ENCODE data around the gene MACROD2.

The MACROD2 gene

DNA sequence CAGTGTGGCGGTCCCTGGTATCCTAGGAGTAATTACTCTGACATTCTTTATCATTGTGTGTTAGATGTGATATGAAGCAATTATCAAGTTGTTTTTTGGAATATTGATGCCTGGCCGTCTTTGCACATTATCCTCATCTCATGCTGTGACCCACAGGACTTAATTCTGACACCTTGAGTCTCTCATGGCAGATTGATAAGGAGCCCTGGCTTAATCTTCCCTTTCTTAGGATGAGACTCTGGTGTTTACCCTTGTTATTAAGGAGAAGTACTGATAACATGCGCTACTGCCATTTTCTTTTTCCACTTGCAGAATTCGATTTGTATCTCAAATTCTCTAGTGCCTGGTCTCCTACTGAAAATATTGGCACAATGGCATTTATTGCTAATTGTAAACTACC, 1597.8 kb downstream of the MACROD2 start:
- no peak for DNase-seq (ENCODE audit: low spot score)

DNA sequence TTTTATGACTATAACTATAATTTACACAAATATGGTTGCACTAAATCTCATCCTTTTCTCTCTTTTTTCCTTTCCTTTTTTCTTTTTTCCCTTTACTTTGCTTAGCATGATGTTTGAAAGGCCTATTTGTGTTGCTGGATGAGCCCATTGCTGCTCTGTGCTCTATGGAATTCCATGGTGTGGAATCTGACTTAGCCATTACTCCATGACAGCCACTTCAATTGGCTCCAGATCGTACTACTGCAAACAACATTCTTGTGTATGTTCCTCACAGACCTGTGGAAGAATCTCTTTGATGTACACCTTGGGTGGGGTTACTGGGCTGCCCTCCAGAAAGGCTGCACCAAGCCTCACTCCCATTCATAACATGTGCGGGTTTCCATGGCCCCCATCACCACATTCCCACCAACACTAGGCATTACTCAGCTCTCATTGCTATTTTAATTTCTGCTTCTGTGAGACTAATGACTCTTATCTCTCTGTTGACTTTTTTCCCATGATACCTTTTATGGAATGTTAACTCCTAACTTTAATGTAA, 1598.9 kb downstream of the MACROD2 start:
- no peak for DNase-seq (ENCODE audit: low spot score)

DNA sequence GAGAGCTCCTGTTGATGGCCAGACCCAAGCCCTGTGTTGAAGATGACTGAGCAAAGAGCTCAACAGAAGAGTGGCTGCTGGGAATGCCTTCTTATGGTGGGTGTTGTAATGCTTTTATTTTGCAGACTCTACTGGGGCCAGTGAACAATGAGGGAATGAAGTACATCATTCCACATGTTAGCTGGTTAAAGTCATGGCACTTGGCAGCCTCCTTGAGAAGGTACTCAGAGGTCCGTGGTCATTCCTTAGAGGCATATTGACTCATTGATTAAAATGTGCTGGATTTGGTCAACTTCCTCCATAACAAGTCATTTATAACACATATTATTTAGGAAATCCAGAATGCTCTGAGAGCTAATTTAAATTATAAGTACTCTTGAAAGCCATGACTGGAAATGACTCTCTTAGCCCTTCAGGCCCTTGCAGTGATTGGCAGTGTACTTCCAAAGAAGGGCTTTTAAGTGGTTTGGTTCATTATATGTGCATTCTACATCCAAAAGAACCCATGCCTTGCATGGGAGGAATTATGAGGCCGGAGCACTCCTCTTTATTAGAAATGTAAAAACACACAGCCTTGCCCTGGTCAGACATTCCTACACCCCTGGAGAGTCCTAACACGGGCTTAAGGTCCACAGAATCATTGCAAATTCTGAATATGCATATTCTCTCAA, 1601.0 kb downstream of the MACROD2 start:
- no peak for DNase-seq (ENCODE audit: low spot score)

DNA sequence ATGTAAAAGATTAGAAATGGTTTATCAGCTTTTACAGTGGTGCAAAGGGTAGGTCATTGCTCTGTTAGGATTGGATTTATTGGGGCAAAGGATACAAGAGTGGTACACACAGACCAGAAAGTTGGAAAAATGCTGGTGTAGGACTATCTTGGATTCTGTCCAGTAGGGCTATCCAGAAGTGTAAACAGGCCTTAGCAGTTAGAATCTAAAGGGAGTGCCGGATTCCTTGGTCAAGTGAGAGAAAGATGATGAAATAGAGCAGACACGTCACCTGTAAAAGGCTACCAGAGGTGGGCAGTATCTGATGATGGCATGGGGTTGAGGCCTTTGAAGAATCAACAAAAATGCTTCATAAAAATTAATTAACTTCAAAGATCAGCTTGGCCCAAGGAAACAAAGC, 1602.0 kb downstream of the MACROD2 start:
- no peak for DNase-seq (ENCODE audit: low spot score)

DNA sequence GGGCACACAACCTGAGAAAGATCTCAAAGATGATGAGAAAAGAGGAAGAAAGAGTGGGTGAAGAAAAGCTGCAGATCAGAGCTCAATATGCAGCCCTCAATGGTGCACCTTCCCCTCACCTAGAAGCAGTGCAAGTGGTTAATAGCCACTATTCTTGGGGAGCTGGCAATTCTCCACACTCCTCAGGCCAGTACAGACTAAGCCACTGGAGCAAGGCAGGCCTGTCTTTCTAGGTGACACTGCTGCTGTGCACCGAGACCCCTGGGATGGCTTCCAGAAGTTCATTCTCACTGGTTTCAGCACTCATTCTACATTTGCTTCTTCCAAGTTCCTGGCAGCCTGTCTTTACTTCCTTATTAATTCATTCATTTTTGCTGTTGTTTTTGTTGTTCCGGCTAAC, 1604.6 kb downstream of the MACROD2 start:
- no peak for DNase-seq (ENCODE audit: low spot score)

DNA sequence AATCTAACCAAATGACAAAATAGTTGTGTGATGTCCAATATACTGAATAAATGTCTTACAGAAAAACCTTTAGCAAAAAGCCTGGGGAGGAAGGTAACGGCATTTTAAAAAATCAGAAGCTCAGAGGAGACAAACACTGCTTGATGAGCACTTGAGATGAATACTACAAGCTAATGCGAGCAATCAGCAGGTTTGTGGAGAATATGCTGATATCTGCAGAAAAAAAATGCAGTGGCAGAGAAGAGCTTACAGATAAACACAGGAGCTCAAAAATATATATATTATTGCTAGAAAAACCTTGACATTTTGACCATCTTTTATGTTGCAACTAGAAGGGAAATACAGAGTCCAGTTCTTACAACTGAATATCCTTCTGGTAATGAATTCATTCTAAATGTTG, 1605.2 kb downstream of the MACROD2 start:
- no peak for DNase-seq (ENCODE audit: low spot score)

DNA sequence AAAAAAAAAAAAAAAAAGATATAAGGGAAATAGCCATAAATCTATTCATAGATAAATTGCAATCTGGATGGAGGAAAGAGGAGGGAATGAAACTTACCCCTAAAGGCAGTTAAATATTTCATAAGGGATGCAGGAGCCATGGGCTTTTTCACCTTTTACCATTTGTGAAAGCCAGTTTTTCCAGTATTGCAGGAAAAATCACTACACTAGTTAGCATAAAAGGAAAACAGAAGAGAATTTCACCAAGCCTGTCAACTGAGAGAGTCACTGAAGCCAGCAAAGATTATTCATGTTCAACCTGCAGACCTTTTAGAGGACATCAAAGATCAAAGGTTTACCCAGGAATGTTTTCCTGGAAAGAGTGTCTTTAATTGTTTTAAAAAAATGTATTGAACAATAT, 1608.2 kb downstream of the MACROD2 start:
- no peak for DNase-seq (ENCODE audit: low spot score)

DNA sequence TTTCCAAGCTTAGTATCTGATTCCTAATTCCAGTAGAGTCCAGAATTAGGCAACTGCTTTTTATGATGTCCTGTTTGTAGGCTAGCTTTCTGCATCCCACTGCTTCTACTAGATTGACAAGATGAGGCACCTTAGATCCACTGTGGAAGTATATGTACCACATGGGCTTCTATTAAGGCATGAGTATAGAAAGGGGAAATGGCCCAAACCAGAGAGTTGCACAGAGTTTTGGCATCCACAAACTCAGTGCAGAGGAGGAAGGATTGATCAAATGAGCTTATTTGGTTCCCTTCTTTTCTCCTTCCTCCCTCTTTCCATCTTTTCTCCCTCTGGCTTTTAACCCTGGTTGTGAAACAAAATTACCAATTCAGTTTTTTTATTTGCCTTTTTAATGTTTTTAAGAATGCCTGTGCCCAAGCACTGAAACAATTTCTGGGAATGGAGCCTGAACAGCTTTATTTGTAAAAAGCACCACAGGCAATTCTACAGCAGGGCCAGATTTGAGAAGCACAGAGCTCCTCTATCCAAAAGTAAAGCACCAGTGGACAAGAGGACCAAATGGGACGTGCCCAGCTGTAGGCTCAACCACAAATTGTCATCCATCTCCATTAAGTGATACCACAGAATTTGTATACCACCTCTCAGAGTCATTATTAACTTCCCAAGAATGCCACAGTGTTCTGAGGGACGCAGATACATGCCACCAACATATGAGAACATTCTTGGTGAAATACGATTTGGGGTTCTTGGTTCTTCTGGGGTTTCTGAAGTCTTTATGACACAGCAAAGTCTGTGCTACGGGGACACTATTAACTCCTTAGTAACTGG, 1608.9 kb downstream of the MACROD2 start:
- DNase-seq (ENCODE audit: low spot score) = no peak

DNA sequence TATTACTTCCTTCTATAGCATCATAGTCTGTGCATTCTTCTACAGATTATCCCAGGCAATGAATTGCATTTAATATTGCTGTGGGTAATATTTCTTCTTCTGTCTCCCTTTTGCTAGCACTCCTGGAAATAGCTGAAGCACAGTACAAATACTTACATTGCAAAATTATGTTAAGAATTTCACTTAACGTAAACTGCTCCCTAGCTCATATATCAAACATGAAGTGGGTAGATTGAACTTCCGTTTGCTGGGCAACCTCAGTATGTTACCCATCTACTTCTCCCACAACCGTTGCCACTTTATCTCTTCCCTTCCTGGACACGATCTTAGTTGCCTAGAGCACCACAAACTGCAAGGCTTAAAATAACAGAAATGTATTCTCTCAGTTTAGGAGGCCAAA, 1614.6 kb downstream of the MACROD2 start:
- no peak for DNase-seq (ENCODE audit: low spot score)

DNA sequence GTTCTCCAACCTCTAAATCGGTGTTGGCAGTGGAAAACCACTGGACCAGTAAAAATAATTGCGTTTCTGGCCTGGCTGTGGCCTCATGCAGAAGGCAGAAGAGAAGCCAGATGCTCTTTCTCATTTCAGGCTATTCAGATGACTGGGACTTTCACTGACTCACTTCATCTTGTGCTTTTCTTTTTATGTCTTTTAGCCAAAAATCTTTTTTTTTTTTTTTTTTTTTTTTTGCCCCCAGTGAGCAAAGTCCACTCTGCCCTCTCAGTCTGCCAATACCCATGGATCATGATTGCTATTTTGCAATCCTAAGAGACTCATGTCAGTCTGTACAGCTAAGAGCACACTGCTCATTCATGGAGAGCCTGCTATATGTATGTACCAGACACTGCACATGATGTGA, 1615.5 kb downstream of the MACROD2 start:
- DNase-seq (ENCODE audit: low spot score) = no peak

DNA sequence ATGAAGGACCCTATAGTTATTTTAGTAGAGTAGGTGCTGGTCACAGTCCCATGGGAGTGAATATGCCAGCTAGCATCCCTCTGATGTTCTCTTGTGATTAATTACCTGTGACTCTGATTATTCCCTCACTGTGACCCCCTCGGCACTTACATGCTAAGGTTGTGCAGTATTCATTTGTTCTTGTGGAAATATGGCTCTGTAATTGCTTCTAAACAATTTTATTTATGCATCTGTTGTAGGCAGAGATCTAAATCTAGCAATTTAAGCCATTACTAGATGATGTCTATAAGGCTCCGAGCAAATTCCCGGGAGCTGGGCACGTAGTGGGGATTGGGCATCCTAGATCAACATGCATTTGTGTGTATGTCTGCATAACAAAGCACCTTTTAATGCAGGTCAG, 1616.2 kb downstream of the MACROD2 start:
- no peak for DNase-seq (ENCODE audit: low spot score)

DNA sequence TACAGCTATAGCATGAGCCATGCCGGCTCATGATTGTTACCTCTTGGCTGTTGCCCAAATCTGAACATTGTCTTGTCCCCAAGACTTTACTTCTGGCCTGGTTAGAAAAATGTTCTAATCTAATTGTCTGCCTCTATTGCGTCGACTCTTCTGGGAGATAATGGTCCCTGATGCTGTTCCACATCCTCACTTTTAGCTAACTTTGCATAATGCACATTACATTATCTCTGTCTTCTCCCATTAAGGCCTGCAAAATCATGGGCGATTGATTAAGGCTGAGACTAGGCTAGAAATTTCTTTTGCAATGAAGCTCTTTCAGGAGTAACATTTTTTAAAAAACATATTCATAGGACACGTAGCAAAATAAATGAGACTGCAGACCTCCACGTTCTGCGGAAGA, 1616.9 kb downstream of the MACROD2 start:
- no peak for DNase-seq (ENCODE audit: low spot score)

DNA sequence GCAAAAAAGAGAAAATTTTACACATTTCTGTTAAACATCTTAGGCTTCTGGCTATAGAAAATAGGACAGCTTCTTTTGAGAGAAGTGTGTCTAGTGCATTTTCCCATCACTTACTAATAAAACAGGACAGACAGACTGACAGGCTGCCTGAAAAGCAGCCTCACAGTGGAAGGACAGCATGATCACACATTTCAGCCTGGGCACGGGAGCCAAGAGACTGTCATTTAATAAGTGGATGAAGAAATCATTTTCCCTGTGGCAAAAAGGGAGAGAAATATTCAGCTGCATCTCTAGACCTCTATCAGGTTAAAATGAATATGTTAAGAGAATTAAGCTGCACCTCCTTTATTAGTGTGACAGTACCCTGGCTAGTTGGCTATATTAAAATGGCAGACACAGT, 1617.5 kb downstream of the MACROD2 start:
- no peak for DNase-seq (ENCODE audit: low spot score)

DNA sequence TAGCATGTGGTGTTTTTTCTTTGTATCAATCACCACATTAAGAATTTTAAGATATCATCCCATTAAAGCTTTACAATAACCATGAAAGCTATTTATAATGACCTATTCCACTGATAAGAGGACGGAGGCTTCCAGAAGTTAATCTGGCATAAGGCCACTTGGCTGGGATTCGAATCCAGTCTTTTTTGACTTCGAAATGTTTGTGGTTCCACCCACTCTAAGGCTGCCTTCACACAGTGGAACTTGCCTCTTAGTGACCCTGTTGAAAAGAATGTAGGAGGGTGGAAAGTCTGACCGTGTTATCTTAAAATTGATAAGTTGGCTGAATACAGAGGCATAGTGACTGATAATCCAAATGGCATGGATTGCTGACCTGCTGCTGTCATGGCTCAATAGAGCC, 1618.2 kb downstream of the MACROD2 start:
- no peak for DNase-seq (ENCODE audit: low spot score)

DNA sequence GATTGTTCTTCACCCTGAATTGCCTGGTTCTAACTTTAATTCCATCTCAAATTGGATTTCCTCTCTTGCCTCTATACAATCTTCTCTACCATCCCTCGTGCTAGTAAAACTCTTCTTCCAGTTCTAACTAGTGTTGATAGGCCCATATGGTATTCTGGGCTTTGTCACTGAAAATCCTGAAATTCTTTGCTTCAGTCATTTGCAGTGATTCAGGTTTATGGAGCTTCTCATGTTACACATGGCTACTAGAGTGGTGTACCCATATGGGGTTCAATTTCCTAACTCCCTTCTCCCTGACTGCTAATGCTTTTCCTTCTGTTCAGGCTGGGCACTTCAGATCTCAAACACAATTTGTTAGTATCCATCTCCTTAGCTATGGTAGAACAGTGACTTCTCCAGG, 1621.3 kb downstream of the MACROD2 start:
- DNase-seq (ENCODE audit: low spot score) = no peak

DNA sequence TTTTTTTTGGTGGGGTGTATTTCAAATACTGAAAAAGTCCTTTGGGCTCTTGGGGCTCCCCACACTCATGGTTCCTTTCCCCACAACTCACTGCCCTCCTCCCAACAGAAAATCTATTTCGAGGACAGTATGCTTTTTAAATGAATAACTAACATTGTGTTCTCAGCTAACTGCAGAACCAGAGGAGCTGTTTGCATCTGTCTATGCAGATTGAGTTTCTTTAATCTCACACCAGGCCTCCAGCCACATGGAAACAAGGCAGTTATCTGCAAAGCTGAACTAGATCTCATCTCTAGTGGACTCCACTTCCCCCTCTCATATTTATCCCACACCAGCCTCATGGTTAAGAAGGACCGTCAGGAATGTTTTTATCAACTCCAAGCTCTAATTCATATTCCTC, 1622.8 kb downstream of the MACROD2 start:
- DNase-seq (ENCODE audit: low spot score) = no peak

DNA sequence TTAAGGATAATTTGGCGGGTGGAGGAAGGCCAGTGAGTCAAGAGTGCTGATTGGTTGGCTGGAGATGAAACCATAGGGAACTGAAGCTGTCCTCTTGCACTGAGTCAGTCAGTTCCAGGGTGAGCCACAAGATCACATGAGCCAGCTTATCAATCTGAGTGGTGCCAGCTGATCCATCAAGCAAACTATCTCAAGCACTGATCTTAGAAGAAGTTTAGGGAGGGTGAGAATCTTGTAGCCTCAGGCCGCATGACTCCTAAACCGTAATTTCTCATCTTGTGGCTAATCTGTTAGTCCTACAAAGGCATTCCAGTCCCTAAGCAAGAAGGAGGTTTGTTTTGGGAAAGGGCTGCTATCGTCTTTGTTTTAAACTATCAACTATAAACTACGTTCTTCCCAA, 1623.6 kb downstream of the MACROD2 start:
- no peak for DNase-seq (ENCODE audit: low spot score)

DNA sequence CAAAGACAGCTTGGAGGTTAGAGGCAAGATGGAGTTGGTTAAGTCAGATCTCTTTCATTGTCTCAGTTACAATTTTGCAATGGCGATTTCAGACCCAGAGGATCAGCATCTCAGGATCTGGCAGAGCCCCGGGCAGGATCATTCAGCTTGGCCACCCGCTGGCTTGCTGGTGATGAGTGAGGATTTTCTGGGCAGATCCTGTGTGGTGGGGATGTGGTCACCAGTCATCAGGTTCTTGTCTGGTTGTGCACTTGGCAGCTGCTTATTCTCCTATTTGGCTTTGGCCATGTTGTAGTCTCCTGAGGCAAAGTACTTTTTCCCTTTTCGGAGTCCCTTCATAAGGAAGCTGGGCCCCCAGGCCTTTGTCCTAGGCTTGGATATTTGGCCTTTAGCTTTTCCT, 1624.0 kb downstream of the MACROD2 start:
- DNase-seq (ENCODE audit: low spot score) = no peak

DNA sequence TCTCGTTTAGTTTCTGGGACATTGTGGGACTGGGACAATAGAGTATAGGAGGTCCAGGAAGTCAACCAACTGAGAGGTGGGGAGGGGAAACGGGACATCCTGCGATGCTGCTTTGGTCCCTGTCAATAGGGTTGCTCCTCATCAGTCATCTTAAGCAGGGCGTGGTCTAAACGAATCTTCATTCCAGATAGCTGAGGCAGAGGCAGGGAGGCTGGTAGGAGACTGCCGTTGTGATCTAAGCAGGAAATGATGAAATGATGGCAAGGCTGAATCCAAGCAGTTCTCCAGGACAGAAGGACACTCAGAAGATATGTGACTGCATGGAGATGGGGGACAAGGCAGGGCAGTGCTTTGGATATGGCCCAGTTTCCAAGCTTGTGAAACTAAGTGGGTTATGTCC, 1624.5 kb downstream of the MACROD2 start:
- DNase-seq (ENCODE audit: low spot score) = no peak

DNA sequence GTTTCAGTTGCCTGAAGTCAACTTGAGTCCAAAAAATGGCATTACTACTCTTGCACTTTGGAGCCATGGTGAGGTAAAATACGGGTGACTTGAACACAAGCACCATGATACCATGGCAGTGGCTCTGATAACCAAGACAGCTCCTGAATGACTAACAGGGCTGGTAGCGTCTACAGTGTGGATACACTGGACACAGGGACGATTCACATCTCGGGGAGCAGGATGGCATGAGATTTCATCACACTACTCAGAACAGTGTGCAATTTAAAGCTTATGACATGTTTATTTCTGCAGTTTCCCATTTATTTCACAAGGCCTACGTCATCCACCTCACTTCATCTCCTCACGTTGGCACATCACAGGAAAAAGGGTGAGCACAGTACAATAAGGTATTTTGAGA, 1627.1 kb downstream of the MACROD2 start:
- DNase-seq (ENCODE audit: low spot score) = no peak

DNA sequence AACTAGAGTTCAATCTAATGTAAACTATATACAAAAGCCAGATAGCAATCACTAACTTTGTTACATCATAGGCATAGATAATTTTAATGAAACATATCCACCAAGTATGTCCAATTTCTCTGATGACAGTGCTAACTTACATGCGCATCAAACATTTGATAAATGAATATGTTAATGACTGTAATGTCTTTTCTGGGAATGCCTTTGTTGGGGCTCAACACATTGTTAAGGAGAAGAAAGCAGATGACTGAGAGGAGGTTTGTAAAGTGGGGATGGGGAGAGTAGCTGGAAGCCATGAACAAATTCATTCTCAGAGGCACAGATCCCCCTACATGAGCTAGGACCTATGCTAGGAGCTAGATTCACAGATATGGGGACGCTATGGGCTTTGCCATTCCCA, 1627.9 kb downstream of the MACROD2 start:
- no peak for DNase-seq (ENCODE audit: low spot score)

DNA sequence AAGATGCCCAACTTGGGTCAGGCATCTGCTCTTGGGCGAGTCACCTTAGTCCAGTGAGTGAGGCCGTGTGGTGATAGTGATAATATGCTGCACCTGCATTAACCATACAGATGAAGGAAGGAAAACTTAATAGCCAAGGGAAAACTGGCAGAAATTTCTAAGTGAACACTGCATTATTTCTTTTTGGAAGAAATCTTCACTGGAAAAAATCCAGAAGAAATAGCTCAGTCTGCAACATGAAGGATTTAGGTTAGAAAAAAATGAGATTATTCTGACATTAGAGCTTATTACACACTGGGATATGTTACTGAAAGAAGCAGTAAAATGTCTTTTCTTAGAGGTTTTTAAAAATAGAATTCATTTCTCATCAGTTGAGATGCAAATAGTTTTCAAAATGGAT, 1630.7 kb downstream of the MACROD2 start:
- DNase-seq (ENCODE audit: low spot score) = no peak

DNA sequence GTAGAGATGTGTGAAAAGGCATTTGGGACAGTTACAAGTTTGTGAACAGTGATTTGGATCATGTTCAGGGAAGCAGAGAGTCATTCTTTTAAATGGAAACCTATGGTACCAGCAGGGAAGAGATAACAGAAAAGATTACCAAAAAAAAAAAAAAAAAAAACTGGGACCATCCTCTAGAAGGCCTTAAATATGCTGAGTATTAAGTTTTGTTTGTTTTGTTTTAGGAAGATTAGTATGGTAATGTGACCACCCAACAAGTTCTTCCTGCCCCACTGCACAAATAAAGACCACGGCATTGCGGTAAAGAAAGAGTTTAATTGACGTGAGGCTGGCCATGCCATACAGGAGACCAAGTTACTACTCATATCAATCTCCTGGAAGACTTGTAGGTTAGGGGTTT, 1631.8 kb downstream of the MACROD2 start:
- DNase-seq (ENCODE audit: low spot score) = no peak

DNA sequence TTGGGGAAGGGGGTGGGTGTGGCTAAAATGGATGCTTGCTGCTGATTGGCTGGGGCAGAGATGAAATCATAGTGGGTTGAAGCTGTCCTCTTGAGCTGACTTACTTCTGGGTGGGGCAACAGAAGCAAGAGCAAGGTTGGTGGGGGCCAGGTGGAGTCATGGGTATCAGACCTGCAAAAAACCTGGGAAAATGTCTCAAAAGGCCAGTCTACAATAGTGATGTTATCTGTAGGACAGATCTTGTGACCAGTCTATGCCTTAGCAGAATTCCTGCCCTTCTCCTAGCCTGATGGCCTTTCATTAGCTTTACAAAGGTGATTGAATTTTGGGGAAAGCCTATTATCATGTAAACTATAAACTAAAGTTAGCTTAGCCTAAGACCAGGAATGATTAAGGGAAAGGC, 1632.2 kb downstream of the MACROD2 start:
- no peak for DNase-seq (ENCODE audit: low spot score)

Measured in kidney capillary endothelial cell (primary cell).